ENCODE data around the gene SLC37A4. TPM values are rescaled to one million over a fixed set of nuclear protein-coding genes. Genes with fewer than 3 reads are reported as not detected.
A peak's percentile ranks its signal among the peaks of the same experiment; 100 is the strongest.
"Not testable (repeated sequence)": the region's sequence is repeated elsewhere in the genome, so short reads cannot be mapped to it uniquely, and the experiment has no call there.

The SLC37A4 gene
- polyA plus RNA-seq, 3 donors from 2014 or later = 9.4 to 11.6 (median 11.4) TPM

- DNase-seq = no peak
- Mint-ChIP-seq H3K9me3 (no peaks in the 10 kb centered on the region), H3K4me3 (peak overlapping the region; percentile 93 to 100 (median 98)), H3K4me1 (peaks cover 61 to 67% of the 10 kb centered on the region in 2 donors), H3K36me3 (peaks cover 15 to 22% (median 17%) of the 10 kb centered on the region in 3 donors), H3K27me3 (ENCODE audit: low read depth in 3 of 3) (peaks cover 2 to 8% (median 7%) of the 10 kb centered on the region in 3 donors), H3K27ac (peak overlapping the region; percentile 98 to 100 (median 100))
Measured at GRCh38 chr11:119019996-119020395, 10.7 kb downstream of the SLC37A4 start.

DNA sequence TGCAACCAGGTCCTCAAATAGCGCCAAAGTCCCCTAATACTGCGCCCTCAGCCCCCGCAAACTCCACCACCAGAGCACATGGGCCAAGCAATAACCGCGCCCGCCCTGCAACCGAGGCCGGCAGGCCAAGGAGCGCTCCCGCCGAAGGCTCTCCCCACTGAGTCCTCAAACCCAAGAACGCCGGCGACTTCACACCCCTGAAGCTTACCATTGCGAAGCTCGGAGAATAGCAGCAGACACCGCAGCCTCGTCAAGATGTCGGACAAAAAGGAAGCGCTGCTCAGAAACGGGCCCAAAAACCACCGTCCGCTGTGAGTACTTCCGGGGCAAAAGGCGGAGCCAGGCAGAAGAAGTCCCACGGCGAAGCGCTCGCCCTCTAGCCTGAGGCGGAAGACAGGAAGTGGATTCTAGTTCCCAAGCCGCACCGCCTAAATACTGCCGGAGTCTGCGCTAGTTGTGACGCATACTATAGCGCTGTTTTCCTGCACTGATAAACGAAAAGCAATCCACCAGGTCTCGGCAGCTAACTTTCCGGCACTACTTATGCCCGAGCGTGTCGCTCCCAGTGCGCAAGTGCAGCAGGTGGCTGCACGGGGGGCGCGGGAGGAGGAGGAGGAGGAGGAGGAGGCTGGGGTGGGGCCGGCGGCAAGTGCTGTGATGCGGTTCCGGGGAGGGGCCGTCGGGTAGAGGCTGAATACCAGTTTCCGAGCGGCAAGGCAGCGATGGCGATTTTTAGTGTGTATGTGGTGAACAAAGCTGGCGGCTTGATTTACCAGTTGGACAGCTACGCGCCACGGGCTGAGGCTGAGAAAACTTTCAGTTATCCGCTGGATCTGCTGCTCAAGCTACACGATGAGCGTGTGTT lies 12.4 kb downstream of the SLC37A4 start, which contains the start of the genes RPS25 and TRAPPC4:
TSS of gene RPS25 (minus strand) at position 270 of the 865 bp plus-strand sequence. CDS start at position 211, 59 bp downstream.
TSS of gene TRAPPC4 (plus strand) at position 693 of the 865 bp plus-strand sequence. CDS start at position 723, 30 bp downstream.
- peaks cover 13 to 27% (median 22%) of the 10 kb centered on the region in 3 donors for H3K36me3 Mint-ChIP-seq
- peak within 1 kb of the TSS; percentile 98 to 100 (median 100) for H3K27ac Mint-ChIP-seq
- H3K4me3 Mint-ChIP-seq = peak within 1 kb of the TSS; percentile 93 to 100 (median 98)
- H3K4me1 Mint-ChIP-seq = peaks cover 54 to 62% of the 10 kb centered on the region in 2 donors
- no peaks in the 10 kb centered on the region for H3K9me3 Mint-ChIP-seq
- H3K27me3 Mint-ChIP-seq (ENCODE audit: low read depth in 3 of 3) = peaks cover 2 to 11% (median 7%) of the 10 kb centered on the region in 3 donors
- peak; percentile 94 to 96 (median 96) for DNase-seq

GRCh38 chr11:119017377-119017776 lies 13.3 kb downstream of the SLC37A4 start:
- peaks cover 2 to 11% (median 7%) of the 10 kb centered on the region in 3 donors for H3K27me3 Mint-ChIP-seq (ENCODE audit: low read depth in 3 of 3)
- H3K4me1 Mint-ChIP-seq = peaks cover 54 to 60% of the 10 kb centered on the region in 2 donors
- peaks cover 11 to 31% (median 24%) of the 10 kb centered on the region in 3 donors for H3K36me3 Mint-ChIP-seq
- peak overlapping the region; percentile 93 to 100 (median 98) for H3K4me3 Mint-ChIP-seq
- not testable (repeated sequence) for H3K9me3 Mint-ChIP-seq
- DNase-seq = peak in 1 of 3 donors; percentile 17
- peak overlapping the region; percentile 98 to 100 (median 100) for H3K27ac Mint-ChIP-seq

- Mint-ChIP-seq H3K4me3 (peak overlapping the region in 3 of 5 donors; percentile 13 to 100 (median 99)), H3K4me1 (peaks cover 50 to 55% of the 10 kb centered on the region in 2 donors), H3K36me3 (peaks cover 11 to 34% (median 23%) of the 10 kb centered on the region in 3 donors), H3K27ac (peak overlapping the region; percentile 16 to 99 (median 76)), H3K27me3 (ENCODE audit: low read depth in 3 of 3) (peaks cover 2 to 11% (median 7%) of the 10 kb centered on the region in 3 donors), H3K9me3 (no peaks in the 10 kb centered on the region)
- DNase-seq = no peak
Measured at GRCh38 chr11:119016216-119017009, 14.3 kb downstream of the SLC37A4 start.

DNA sequence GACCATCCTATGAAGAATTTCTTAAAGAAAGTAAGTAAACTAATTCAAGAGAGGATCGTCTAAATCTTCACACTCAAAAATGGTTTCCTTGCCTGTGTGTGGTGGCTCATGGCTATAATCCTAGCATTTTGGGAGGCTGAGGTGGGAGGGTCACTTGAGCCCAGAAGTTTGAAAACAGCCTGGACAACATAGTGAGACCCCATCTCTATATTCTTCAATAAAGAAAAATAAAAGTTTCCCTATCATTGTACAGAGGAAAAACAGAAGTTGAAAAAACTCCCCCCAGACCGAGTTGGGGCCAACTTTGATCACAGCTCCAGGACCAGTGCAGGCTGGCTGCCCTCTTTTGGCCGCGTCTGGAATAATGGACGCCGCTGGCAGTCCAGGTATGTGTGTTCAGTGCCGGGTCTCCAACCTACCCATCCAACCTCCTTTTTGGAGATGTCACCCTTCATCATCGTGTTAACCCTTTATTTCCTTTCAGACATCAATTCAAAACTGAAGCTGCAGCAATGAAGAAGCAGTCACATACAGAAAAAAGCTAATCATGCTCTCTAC lies 15.5 kb downstream of the SLC37A4 start:
- Mint-ChIP-seq H3K4me3 (peak overlapping the region in 1 of 5 donors; percentile 25), H3K36me3 (peaks cover 18 to 40% (median 24%) of the 10 kb centered on the region in 3 donors), H3K9me3 (no peaks in the 10 kb centered on the region), H3K4me1 (peaks cover 46 to 49% of the 10 kb centered on the region in 2 donors), H3K27me3 (ENCODE audit: low read depth in 3 of 3) (peaks cover 2 to 11% (median 7%) of the 10 kb centered on the region in 3 donors), H3K27ac (peak overlapping the region; percentile 58 to 99 (median 70))
- DNase-seq = no peak

GRCh38 chr11:119014209-119014924 lies 16.3 kb downstream of the SLC37A4 start:
- DNase-seq = no peak
- H3K4me3 Mint-ChIP-seq = no peak overlapping the region
- peak overlapping the region in 3 of 6 donors; percentile 3 to 62 (median 59) for H3K27ac Mint-ChIP-seq
- H3K4me1 Mint-ChIP-seq = peaks cover 39 to 41% of the 10 kb centered on the region in 2 donors
- no peaks in the 10 kb centered on the region for H3K9me3 Mint-ChIP-seq
- peaks cover 2 to 11% (median 7%) of the 10 kb centered on the region in 3 donors for H3K27me3 Mint-ChIP-seq (ENCODE audit: low read depth in 3 of 3)
- H3K36me3 Mint-ChIP-seq = peaks cover 16 to 42% (median 29%) of the 10 kb centered on the region in 3 donors

DNA sequence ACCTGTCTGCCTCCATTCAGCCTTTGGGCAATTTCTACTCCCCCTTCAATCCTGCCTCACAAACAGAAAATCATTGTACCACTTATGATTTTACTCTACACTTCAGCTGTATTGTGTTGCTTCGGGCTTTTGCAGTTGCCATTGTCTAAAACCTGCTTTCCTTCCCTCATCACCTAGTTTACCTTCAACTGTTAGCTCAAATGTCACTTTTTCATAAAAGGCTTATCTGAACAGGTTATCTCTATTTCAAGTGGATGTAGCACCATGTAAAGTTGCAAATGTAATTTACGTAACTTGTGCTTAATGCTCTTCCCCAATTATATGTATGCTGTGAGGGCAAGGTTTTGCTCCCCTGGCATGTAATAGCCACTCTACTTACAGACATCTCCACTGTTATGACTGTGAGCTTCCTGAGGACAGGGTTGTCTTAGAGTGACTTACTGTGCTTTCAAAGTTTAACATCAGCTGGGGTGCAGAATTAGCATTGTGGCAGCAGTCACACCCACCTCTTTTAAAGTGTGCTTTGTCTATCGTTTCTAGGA lies 18.0 kb downstream of the SLC37A4 start:
- peak overlapping the region in 4 of 6 donors; percentile 1 to 71 (median 56) for H3K27ac Mint-ChIP-seq
- no peak overlapping the region for H3K4me3 Mint-ChIP-seq
- H3K27me3 Mint-ChIP-seq (ENCODE audit: low read depth in 3 of 3) = peaks cover 0 to 3% (median 0%) of the 10 kb centered on the region in 3 donors
- peaks cover 23 to 51% (median 32%) of the 10 kb centered on the region in 3 donors for H3K36me3 Mint-ChIP-seq
- H3K4me1 Mint-ChIP-seq = peaks cover 22 to 26% of the 10 kb centered on the region in 2 donors
- H3K9me3 Mint-ChIP-seq = no peaks in the 10 kb centered on the region
- no peak for DNase-seq

- Mint-ChIP-seq H3K9me3 (no peaks in the 10 kb centered on the region), H3K4me3 (no peak overlapping the region), H3K27me3 (ENCODE audit: low read depth in 3 of 3) (peaks cover 0 to 3% (median 0%) of the 10 kb centered on the region in 3 donors), H3K4me1 (peaks cover 12 to 14% of the 10 kb centered on the region in 2 donors), H3K36me3 (peaks cover 26 to 54% (median 37%) of the 10 kb centered on the region in 3 donors), H3K27ac (no peak overlapping the region)
- DNase-seq = no peak
Measured at GRCh38 chr11:119011476-119012053, 19.1 kb downstream of the SLC37A4 start.

DNA sequence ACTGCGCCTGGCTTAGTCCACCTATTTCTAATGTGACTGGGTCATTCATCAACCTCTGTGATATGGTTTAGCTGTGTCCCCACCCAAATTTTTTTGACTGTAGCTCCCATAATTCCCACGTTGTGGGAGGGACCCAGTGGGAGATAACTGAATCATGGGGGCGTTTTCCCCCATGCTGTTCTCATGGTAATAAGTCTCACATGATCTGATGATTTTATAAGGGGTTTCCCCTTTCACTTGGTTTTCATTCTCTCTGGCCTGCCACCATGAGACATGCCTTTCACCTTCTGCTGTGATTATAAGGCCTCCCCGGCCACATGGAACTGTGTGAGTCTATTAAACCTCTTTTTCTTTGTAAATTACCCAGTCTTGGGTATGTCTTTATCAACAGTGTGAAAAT lies 24.0 kb downstream of the SLC37A4 start:
- Mint-ChIP-seq H3K36me3 (peaks cover 17 to 27% (median 22%) of the 10 kb centered on the region in 3 donors), H3K4me1 (no peaks in the 10 kb centered on the region), H3K27me3 (ENCODE audit: low read depth in 3 of 3) (no peaks in the 10 kb centered on the region), H3K9me3 (no peaks in the 10 kb centered on the region), H3K4me3 (no peak overlapping the region), H3K27ac (no peak overlapping the region)
- DNase-seq = no peak

GRCh38 chr11:119000906-119001305 lies 29.8 kb downstream of the SLC37A4 start:
- H3K27me3 Mint-ChIP-seq (ENCODE audit: low read depth in 3 of 3) = peaks cover 2 to 4% (median 2%) of the 10 kb centered on the region in 3 donors
- H3K27ac Mint-ChIP-seq = peak overlapping the region in 1 of 6 donors; percentile 49
- peaks cover 0 to 21% (median 10%) of the 10 kb centered on the region in 3 donors for H3K36me3 Mint-ChIP-seq
- H3K9me3 Mint-ChIP-seq = no peaks in the 10 kb centered on the region
- no peak for DNase-seq
- peaks cover 34 to 41% of the 10 kb centered on the region in 2 donors for H3K4me1 Mint-ChIP-seq
- H3K4me3 Mint-ChIP-seq = peak overlapping the region in 1 of 5 donors; percentile 10

GRCh38 chr11:118998822-118999221 lies 31.9 kb downstream of the SLC37A4 start:
- Mint-ChIP-seq H3K36me3 (peaks cover 0 to 18% (median 10%) of the 10 kb centered on the region in 3 donors), H3K9me3 (no peaks in the 10 kb centered on the region), H3K4me1 (peaks cover 37 to 41% of the 10 kb centered on the region in 2 donors)

DNA sequence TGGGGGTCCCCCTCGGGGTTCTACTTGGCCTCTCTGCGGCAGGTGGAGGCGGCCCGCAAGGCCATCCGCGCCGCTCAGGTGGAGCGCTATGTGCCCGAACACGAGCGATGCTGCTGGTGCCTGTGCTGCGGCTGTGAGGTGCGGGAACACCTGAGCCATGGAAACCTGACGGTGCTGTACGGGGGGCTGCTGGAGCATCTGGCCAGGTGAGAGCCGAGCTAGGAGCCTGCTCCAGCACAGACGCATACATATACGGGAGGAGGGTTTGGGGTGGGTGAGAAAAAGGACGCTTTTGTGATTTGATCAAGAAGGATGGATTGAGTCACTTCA lies 32.3 kb downstream of the SLC37A4 start:
- H3K4me1 Mint-ChIP-seq = peaks cover 37 to 41% of the 10 kb centered on the region in 2 donors
- H3K27ac Mint-ChIP-seq = peak overlapping the region; percentile 95 to 99 (median 98)
- H3K27me3 Mint-ChIP-seq (ENCODE audit: low read depth in 3 of 3) = peaks cover 2 to 4% (median 2%) of the 10 kb centered on the region in 3 donors
- H3K4me3 Mint-ChIP-seq = peak overlapping the region; percentile 91 to 98 (median 96)
- H3K9me3 Mint-ChIP-seq = no peaks in the 10 kb centered on the region
- DNase-seq = no peak
- H3K36me3 Mint-ChIP-seq = peaks cover 0 to 17% (median 10%) of the 10 kb centered on the region in 3 donors

More at GRCh38 chr11:118998822-118999221, 31.9 kb downstream of the SLC37A4 start:
- no peak for DNase-seq
- Mint-ChIP-seq H3K4me3 (peak overlapping the region; percentile 91 to 98 (median 96)), H3K27me3 (ENCODE audit: low read depth in 3 of 3) (peaks cover 2 to 4% (median 2%) of the 10 kb centered on the region in 3 donors), H3K27ac (peak overlapping the region; percentile 95 to 99 (median 98))
